Thymus (tissue), 11 donors: ENCODE data around the gene CA10. TPM values are rescaled to one million over a fixed set of nuclear protein-coding genes. Genes with fewer than 3 reads are reported as not detected.

Experiments
- DNase-seq, 9 donors: peaks; one replicate each; pipeline ENCODE4 v3.0.0-alpha.2; 2013; ENCODE audit warnings: low spot score in 9 of 9, low read depth in 6 of 9, missing footprints in 1 of 9
- H3K27ac ChIP-seq, 2 donors: one replicate each; pipeline ENCODE4 v1.5.1; 2013; ENCODE audit warnings: control low read depth in 1 of 2, low read depth in 1 of 2, low read length in 1 of 2, mild to moderate bottlenecking in 1 of 2, moderate library complexity in 1 of 2
- H3K27me3 ChIP-seq, 2 donors: one replicate each; pipeline ENCODE4 v1.5.1; 2013; ENCODE audit warnings: low read length in 1 of 2; ENCODE audit not compliant: control insufficient read depth in 2 of 2, insufficient read depth in 1 of 2
- H3K36me3 ChIP-seq, 2 donors: one replicate each; pipeline ENCODE4 v1.5.1; 2013; ENCODE audit warnings: low read length in 1 of 2, mild to moderate bottlenecking in 1 of 2, moderate library complexity in 1 of 2; ENCODE audit not compliant: control insufficient read depth in 2 of 2, insufficient read depth in 2 of 2
- H3K4me1 ChIP-seq, 2 donors: one replicate each; pipeline ENCODE4 v1.5.1; 2013; ENCODE audit warnings: low read length in 2 of 2; ENCODE audit not compliant: control insufficient read depth in 2 of 2, insufficient read depth in 2 of 2
- H3K4me3 ChIP-seq, 2 donors: one replicate each; pipeline ENCODE4 v1.5.1; 2013; ENCODE audit warnings: low read length in 2 of 2, control low read depth in 1 of 2, mild to moderate bottlenecking in 1 of 2
- H3K9me3 ChIP-seq, 2 donors: one replicate each; pipeline ENCODE4 v1.5.1; 2013; ENCODE audit warnings: low read length in 1 of 2, mild to moderate bottlenecking in 1 of 2; ENCODE audit not compliant: control insufficient read depth in 2 of 2, insufficient read depth in 1 of 2
- WGBS: extraction: QIAGEN DNeasy Blood & Tissue Kit; methylation state at CpG from one replicate; pipeline ENCODE4 v1.1.7; 2013; 5-methylcytosine and 5-hydroxymethylcytosine counted together
- polyA plus RNA-seq: library from polyadenylated mRNA; stranded (reverse); fragments of 200-250 nt; gene quantifications from one replicate; pipeline ENCODE4 v1.2.3, GENCODE V29; 2013
- total RNA-seq: library from RNA; stranded (reverse); fragments of 120-200 nt; gene quantifications from one replicate; pipeline ENCODE4 v1.2.4, GENCODE V29; 2013
- donor health status: healthy.

CA10 gene
- total and polyA plus RNA-seq, 2 donors = 0.25 to 0.61 TPM

- H3K4me3 ChIP-seq = no peak overlapping the region
- H3K27me3 ChIP-seq = no peaks in the 10 kb centered on the region
- no peak for DNase-seq
- H3K4me1 ChIP-seq = no peaks in the 10 kb centered on the region
- 55% methylated on average over 2 of the region's 2 CpGs for WGBS
- no peaks in the 10 kb centered on the region for H3K36me3 ChIP-seq
- H3K9me3 ChIP-seq = no peaks in the 10 kb centered on the region
- H3K27ac ChIP-seq = no peak overlapping the region
These were observed 134.1 kb downstream of the CA10 start for GRCh38 chr17:52024300-52024870.

- no peak overlapping the region for H3K27ac ChIP-seq
- WGBS = 97% methylated on average over 1 of the region's 1 CpG
- H3K36me3 ChIP-seq = no peaks in the 10 kb centered on the region
- H3K9me3 ChIP-seq = no peaks in the 10 kb centered on the region
- H3K4me3 ChIP-seq = no peak overlapping the region
- no peak for DNase-seq
- H3K27me3 ChIP-seq = no peaks in the 10 kb centered on the region
- H3K4me1 ChIP-seq = no peaks in the 10 kb centered on the region
These were observed 147.4 kb downstream of the CA10 start for GRCh38 chr17:52011064-52011463.

GRCh38 chr17:51999654-52000053 is 158.9 kb downstream of the CA10 start:
- H3K4me1 ChIP-seq = no peaks in the 10 kb centered on the region
- no peak for DNase-seq
- H3K4me3 ChIP-seq = no peak overlapping the region
- H3K9me3 ChIP-seq = no peaks in the 10 kb centered on the region
- H3K27ac ChIP-seq = no peak overlapping the region
- 92% methylated on average over 3 of the region's 3 CpGs for WGBS
- no peaks in the 10 kb centered on the region for H3K36me3 ChIP-seq
- H3K27me3 ChIP-seq = no peaks in the 10 kb centered on the region

GRCh38 chr17:51997723-51998122 is 160.8 kb downstream of the CA10 start:
- Histone ChIP-seq H3K27ac (no peak overlapping the region), H3K4me3 (no peak overlapping the region), H3K4me1 (no peaks in the 10 kb centered on the region), H3K9me3 (no peaks in the 10 kb centered on the region), H3K27me3 (no peaks in the 10 kb centered on the region), H3K36me3 (no peaks in the 10 kb centered on the region)
- no peak for DNase-seq
- WGBS = 88% methylated on average over 2 of the region's 2 CpGs

GRCh38 chr17:51995797-51996403 is 162.6 kb downstream of the CA10 start:
- Histone ChIP-seq H3K9me3 (no peaks in the 10 kb centered on the region), H3K36me3 (no peaks in the 10 kb centered on the region), H3K4me1 (no peaks in the 10 kb centered on the region), H3K27ac (no peak overlapping the region), H3K4me3 (no peak overlapping the region), H3K27me3 (no peaks in the 10 kb centered on the region)
- DNase-seq = no peak

- no peak overlapping the region for H3K4me3 ChIP-seq
- 89% methylated on average over 8 of the region's 8 CpGs for WGBS
- H3K9me3 ChIP-seq = no peaks in the 10 kb centered on the region
- no peak overlapping the region for H3K27ac ChIP-seq
- H3K36me3 ChIP-seq = no peaks in the 10 kb centered on the region
- DNase-seq = no peak
- no peaks in the 10 kb centered on the region for H3K4me1 ChIP-seq
- no peaks in the 10 kb centered on the region for H3K27me3 ChIP-seq
These were observed 165.6 kb downstream of the CA10 start for GRCh38 chr17:51992864-51993416.

- H3K9me3 ChIP-seq = no peaks in the 10 kb centered on the region
- DNase-seq = no peak
- 95% methylated on average over 1 of the region's 1 CpG for WGBS
- no peak overlapping the region for H3K4me3 ChIP-seq
- no peaks in the 10 kb centered on the region for H3K4me1 ChIP-seq
- H3K36me3 ChIP-seq = no peaks in the 10 kb centered on the region
- no peak overlapping the region for H3K27ac ChIP-seq
- no peaks in the 10 kb centered on the region for H3K27me3 ChIP-seq
These were observed 187.4 kb downstream of the CA10 start for GRCh38 chr17:51971121-51971520.

GRCh38 chr17:51961689-51962088 is 196.8 kb downstream of the CA10 start:
- no peaks in the 10 kb centered on the region for H3K27me3 ChIP-seq
- no peak overlapping the region for H3K27ac ChIP-seq
- DNase-seq = no peak
- WGBS = 93% methylated on average over 7 of the region's 7 CpGs
- H3K4me3 ChIP-seq = no peak overlapping the region
- H3K36me3 ChIP-seq = no peaks in the 10 kb centered on the region
- H3K9me3 ChIP-seq = peaks cover 0 to 8% of the 10 kb centered on the region in 2 donors
- no peaks in the 10 kb centered on the region for H3K4me1 ChIP-seq

- 90% methylated on average over 5 of the region's 5 CpGs for WGBS
- no peak overlapping the region for H3K27ac ChIP-seq
- DNase-seq = no peak
- no peaks in the 10 kb centered on the region for H3K27me3 ChIP-seq
- H3K9me3 ChIP-seq = peaks cover 0 to 8% of the 10 kb centered on the region in 2 donors
- no peaks in the 10 kb centered on the region for H3K4me1 ChIP-seq
- H3K4me3 ChIP-seq = no peak overlapping the region
- no peaks in the 10 kb centered on the region for H3K36me3 ChIP-seq
These were observed 200.7 kb downstream of the CA10 start for GRCh38 chr17:51957786-51958185.
